ENCODE results near the gene TRABD2B. TPM values are rescaled to one million over a fixed set of nuclear protein-coding genes. Genes with fewer than 3 reads are reported as not detected.

The TRABD2B gene
- total and polyA plus RNA-seq, 2 of the 13 experiments (the other 11 are each of a cell fraction or from before 2014, with no cell fraction given), result 0.04 TPM; not detected in 1

DNA sequence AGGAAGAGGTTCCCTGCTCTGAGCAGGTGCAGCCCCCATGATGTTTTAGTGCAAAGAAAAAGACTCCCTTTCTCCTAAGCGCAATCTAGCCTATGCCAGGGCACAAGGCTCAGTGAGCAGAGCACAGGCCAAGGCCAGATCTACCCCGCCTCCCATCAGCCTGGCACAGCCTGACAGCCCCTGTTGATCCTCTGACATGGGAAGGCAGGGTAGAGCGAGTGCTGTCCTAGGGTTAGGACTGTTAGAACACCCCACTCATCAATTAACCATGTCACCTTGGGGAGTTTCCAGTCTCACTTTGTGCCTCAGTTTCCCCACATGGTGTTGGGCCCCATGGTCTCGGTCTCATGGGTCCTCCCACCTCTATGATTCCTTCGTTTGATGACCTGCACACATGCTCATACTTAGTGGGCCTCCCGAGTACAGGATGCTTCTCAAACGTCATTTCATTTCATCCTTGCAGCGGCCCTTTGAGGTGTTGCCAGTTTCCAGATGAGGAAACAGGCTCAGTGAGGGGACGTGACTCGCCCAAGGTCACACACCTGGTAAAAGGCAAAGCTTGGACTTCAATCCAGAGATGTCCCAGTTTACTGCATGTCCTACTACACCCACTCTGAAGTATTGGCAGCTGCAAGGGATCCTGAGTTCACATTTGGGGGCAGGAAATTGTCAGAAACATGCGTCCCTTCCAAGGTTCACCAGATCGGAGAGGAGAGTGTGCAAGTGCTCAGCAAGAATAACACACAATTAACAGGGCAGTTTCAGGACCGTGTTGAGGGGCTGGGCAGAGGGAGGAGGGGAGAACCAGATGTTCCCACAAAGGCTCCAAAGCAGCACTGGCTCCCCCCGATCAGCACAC, 213.3 kb downstream of the TRABD2B start (continued):
- peak; percentile 39; the same call in 1 of the 2 replicates for TF ChIP-seq HNF4G (IDR thresholded peaks at IDR 0.05; ENCODE audit: borderline replicate concordance, low read depth, low read length)
- no peak; the same call in 1 of the 2 replicates for TF ChIP-seq HNF4G (CRISPR knock-in tag; IDR thresholded peaks at IDR 0.05; ENCODE audit: borderline replicate concordance, low read depth)
- TF ChIP-seq CBX5 (CRISPR knock-in tag; IDR thresholded peaks at IDR 0.05; ENCODE audit: borderline replicate concordance), result no peak
- TF ChIP-seq HDAC1 (CRISPR knock-in tag; IDR thresholded peaks at IDR 0.05), result peak; percentile 59; the same call in 1 of the 2 replicates
- no peak for TF ChIP-seq JUN (CRISPR knock-in tag; IDR thresholded peaks at IDR 0.05)
- TF ChIP-seq, protein P1, sequence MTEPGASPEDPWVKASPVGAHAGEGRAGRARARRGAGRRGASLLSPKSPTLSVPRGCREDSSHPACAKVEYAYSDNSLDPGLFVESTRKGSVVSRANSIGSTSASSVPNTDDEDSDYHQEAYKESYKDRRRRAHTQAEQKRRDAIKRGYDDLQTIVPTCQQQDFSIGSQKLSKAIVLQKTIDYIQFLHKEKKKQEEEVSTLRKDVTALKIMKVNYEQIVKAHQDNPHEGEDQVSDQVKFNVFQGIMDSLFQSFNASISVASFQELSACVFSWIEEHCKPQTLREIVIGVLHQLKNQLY (CRISPR knock-in tag; IDR thresholded peaks at IDR 0.05), result peak; percentile 16; the same call in 1 of the 2 replicates
- TF ChIP-seq ZNF501 (CRISPR knock-in tag; IDR thresholded peaks at IDR 0.05), result peak; percentile 57
- TF ChIP-seq FOXO1 (CRISPR knock-in tag; IDR thresholded peaks at IDR 0.05), result peak; percentile 37; the same call in 1 of the 2 replicates
- no peak for TF ChIP-seq GFI1 (CRISPR knock-in tag; IDR thresholded peaks at IDR 0.05; ENCODE audit: borderline replicate concordance)
- no peak for TF ChIP-seq ZNF790 (CRISPR knock-in tag; IDR thresholded peaks at IDR 0.05; ENCODE audit: borderline replicate concordance)
- TF ChIP-seq PITX1 (CRISPR knock-in tag; IDR thresholded peaks at IDR 0.05), result peak; percentile 15; the same call in 1 of the 2 replicates
- TF ChIP-seq, protein P2, sequence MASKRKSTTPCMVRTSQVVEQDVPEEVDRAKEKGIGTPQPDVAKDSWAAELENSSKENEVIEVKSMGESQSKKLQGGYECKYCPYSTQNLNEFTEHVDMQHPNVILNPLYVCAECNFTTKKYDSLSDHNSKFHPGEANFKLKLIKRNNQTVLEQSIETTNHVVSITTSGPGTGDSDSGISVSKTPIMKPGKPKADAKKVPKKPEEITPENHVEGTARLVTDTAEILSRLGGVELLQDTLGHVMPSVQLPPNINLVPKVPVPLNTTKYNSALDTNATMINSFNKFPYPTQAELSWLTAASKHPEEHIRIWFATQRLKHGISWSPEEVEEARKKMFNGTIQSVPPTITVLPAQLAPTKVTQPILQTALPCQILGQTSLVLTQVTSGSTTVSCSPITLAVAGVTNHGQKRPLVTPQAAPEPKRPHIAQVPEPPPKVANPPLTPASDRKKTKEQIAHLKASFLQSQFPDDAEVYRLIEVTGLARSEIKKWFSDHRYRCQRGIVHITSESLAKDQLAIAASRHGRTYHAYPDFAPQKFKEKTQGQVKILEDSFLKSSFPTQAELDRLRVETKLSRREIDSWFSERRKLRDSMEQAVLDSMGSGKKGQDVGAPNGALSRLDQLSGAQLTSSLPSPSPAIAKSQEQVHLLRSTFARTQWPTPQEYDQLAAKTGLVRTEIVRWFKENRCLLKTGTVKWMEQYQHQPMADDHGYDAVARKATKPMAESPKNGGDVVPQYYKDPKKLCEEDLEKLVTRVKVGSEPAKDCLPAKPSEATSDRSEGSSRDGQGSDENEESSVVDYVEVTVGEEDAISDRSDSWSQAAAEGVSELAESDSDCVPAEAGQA (IDR thresholded peaks at IDR 0.05; ENCODE audit: low read depth), result no peak
- TF ChIP-seq, protein P2 (CRISPR knock-in tag; IDR thresholded peaks at IDR 0.05; ENCODE audit: borderline replicate concordance), result no peak
- TF ChIP-seq ZNF335 (CRISPR knock-in tag; IDR thresholded peaks at IDR 0.05), result no peak
- TF ChIP-seq, protein P3, sequence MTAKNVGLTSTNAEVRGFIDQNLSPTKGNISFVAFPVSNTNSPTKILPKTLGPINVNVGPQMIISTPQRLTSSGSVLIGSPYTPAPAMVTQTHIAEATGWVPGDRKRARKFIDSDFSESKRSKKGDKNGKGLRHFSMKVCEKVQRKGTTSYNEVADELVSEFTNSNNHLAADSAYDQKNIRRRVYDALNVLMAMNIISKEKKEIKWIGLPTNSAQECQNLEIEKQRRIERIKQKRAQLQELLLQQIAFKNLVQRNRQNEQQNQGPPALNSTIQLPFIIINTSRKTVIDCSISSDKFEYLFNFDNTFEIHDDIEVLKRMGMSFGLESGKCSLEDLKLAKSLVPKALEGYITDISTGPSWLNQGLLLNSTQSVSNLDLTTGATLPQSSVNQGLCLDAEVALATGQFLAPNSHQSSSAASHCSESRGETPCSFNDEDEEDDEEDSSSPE (CRISPR knock-in tag; IDR thresholded peaks at IDR 0.05), result no peak
- no peak for TF ChIP-seq SRSF1 (optimal IDR thresholded peaks at IDR 0.05; ENCODE audit: low read depth, low read length)
- TF ChIP-seq, protein P4, sequence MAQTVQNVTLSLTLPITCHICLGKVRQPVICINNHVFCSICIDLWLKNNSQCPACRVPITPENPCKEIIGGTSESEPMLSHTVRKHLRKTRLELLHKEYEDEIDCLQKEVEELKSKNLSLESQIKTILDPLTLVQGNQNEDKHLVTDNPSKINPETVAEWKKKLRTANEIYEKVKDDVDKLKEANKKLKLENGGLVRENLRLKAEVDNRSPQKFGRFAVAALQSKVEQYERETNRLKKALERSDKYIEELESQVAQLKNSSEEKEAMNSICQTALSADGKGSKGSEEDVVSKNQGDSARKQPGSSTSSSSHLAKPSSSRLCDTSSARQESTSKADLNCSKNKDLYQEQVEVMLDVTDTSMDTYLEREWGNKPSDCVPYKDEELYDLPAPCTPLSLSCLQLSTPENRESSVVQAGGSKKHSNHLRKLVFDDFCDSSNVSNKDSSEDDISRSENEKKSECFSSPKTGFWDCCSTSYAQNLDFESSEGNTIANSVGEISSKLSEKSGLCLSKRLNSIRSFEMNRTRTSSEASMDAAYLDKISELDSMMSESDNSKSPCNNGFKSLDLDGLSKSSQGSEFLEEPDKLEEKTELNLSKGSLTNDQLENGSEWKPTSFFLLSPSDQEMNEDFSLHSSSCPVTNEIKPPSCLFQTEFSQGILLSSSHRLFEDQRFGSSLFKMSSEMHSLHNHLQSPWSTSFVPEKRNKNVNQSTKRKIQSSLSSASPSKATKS (CRISPR knock-in tag; IDR thresholded peaks at IDR 0.05), result no peak
- no peak for TF ChIP-seq ELF1 (CRISPR knock-in tag; IDR thresholded peaks at IDR 0.05)
